TTC549 (cell line): ENCODE measurements around the gene RALGPS1.

Experiments
- FAIRE-seq: peaks from 2 replicates; lab custom pipeline; 2012; peaks lifted over from hg19 to GRCh38; lab: Jason Lieb, UNC

Gene RALGPS1

GRCh38 chr9:126956917-126957686 lies 42.5 kb downstream of the RALGPS1 start:
- no peak for FAIRE-seq

- no peak for FAIRE-seq
Observed at GRCh38 chr9:126957687-126958053, 43.1 kb downstream of the RALGPS1 start.

- no peak for FAIRE-seq
Observed at GRCh38 chr9:126959336-126959735, 44.8 kb downstream of the RALGPS1 start.

GRCh38 chr9:126959917-126960316 lies 45.3 kb downstream of the RALGPS1 start:
- no peak for FAIRE-seq

- no peak for FAIRE-seq
Observed at GRCh38 chr9:126962336-126962735, 47.8 kb downstream of the RALGPS1 start.

GRCh38 chr9:126965077-126965476 lies 50.5 kb downstream of the RALGPS1 start:
- no peak for FAIRE-seq

- no peak for FAIRE-seq
Observed at GRCh38 chr9:126965541-126966428, 51.2 kb downstream of the RALGPS1 start.

- no peak for FAIRE-seq
Observed at GRCh38 chr9:126971261-126971660, 56.7 kb downstream of the RALGPS1 start.

GRCh38 chr9:126973651-126974529 lies 59.3 kb downstream of the RALGPS1 start:
- no peak for FAIRE-seq

- FAIRE-seq, result no peak
Observed at GRCh38 chr9:126974594-126974993, 60.0 kb downstream of the RALGPS1 start.

- no peak for FAIRE-seq
Observed at GRCh38 chr9:126975327-126976220, 61.0 kb downstream of the RALGPS1 start.

- no peak for FAIRE-seq
Observed at GRCh38 chr9:126979461-126979860, 64.9 kb downstream of the RALGPS1 start.

GRCh38 chr9:126980231-126980630 lies 65.6 kb downstream of the RALGPS1 start:
- FAIRE-seq, result no peak

- no peak for FAIRE-seq
Observed at GRCh38 chr9:126981218-126981617, 66.6 kb downstream of the RALGPS1 start.

GRCh38 chr9:126982215-126983002 lies 67.8 kb downstream of the RALGPS1 start:
- no peak for FAIRE-seq

GRCh38 chr9:126983767-126984166 lies 69.2 kb downstream of the RALGPS1 start:
- no peak for FAIRE-seq

GRCh38 chr9:126984969-126985368 lies 70.4 kb downstream of the RALGPS1 start:
- no peak for FAIRE-seq

GRCh38 chr9:126985870-126986498 lies 71.4 kb downstream of the RALGPS1 start:
- no peak for FAIRE-seq

- FAIRE-seq, result no peak
Observed at GRCh38 chr9:126986506-126986951, 71.9 kb downstream of the RALGPS1 start.

- no peak for FAIRE-seq
Observed at GRCh38 chr9:126988857-126989256, 74.3 kb downstream of the RALGPS1 start.
